Kidney (tissue), 14 donors: ENCODE data around the gene ARL11. TPM values are rescaled to one million over a fixed set of nuclear protein-coding genes. Genes with fewer than 3 reads are reported as not detected.

ENCODE experiments used
- DNase-seq, 5 donors: peaks; one replicate each; pipeline ENCODE4 v3.0.0-alpha.2; 2013 to 2020
- FAIRE-seq: peaks from 2 replicates; lab custom pipeline; 2012; peaks lifted over from hg19 to GRCh38; lab: Jason Lieb, UNC
- H3K27ac ChIP-seq, 2 donors: one replicate each; pipeline ENCODE4 v1.7.0; 2013; ENCODE audit warnings: low read depth in 2 of 2, low read length in 2 of 2, inconsistent platforms in 1 of 2
- H3K27me3 ChIP-seq: one replicate; pipeline ENCODE4 v1.7.1; 2013; ENCODE audit warnings: low read length, inconsistent platforms; ENCODE audit not compliant: control insufficient read depth, insufficient read depth
- H3K36me3 ChIP-seq, 3 donors: one replicate each; pipeline versions ENCODE4 v1.7.0 to v1.7.1; 2013; ENCODE audit warnings: low read length in 3 of 3, control low read depth in 1 of 3, inconsistent platforms in 1 of 3; ENCODE audit not compliant: insufficient read depth in 3 of 3, control insufficient read depth in 2 of 3
- H3K4me1 ChIP-seq, 3 donors: one replicate each; pipeline versions ENCODE4 v1.7.0 to v1.7.1; 2013; ENCODE audit warnings: low read length in 3 of 3, inconsistent platforms in 1 of 3, low read depth in 1 of 3; ENCODE audit not compliant: control insufficient read depth in 2 of 3, insufficient read depth in 2 of 3
- H3K4me3 ChIP-seq, 3 donors: one replicate each; pipeline versions ENCODE4 v1.7.0 to v1.8.1; 2013; ENCODE audit warnings: low read length in 3 of 3, control low read depth in 1 of 3, inconsistent platforms in 1 of 3
- H3K9ac ChIP-seq, 3 donors: one replicate each; pipeline versions ENCODE4 v1.7.0 to v1.7.1; 2013; ENCODE audit warnings: low read length in 3 of 3, control low read depth in 1 of 3, inconsistent platforms in 1 of 3
- H3K9me3 ChIP-seq, 3 donors: one replicate each; pipeline versions ENCODE4 v1.7.0 to v1.7.1; 2013; ENCODE audit warnings: low read length in 3 of 3, control low read depth in 1 of 3, inconsistent platforms in 1 of 3; ENCODE audit not compliant: control insufficient read depth in 2 of 3, insufficient read depth in 1 of 3
- intact Hi-C: fragments of 100-400 bp; cut with DNase I; formaldehyde crosslinking; loops from one replicate; pipeline ENCODE4 v1.11.1; 2022
- polyA plus RNA-seq: library from polyadenylated mRNA; stranded (reverse); fragments of 350-450 nt; fragmentation: Illumina TruSeq; extraction: RNeasy Lipid Tissue Mini Kit (QIAGEN cat#74804); gene quantifications from one replicate; pipeline ENCODE4 v1.2.3, GENCODE V29; 2014; ENCODE audit warnings: low read depth, low replicate concordance; ENCODE audit not compliant: insufficient read depth
- total RNA-seq: library from RNA; stranded (reverse); fragmentation: NEBNext Ultra II Directional; extraction: Animal tissue kit (Norgen Biotek cat#: 25700); gene quantifications from one replicate; pipeline ENCODE4 v1.2.1, GENCODE V29; 2021
- TF ChIP-seq, protein P1 (sequence below): IDR thresholded peaks from 3 replicates; pipeline ENCODE4 v1.5.1; 2012; ENCODE audit warnings: mild to moderate bottlenecking, moderate library complexity, borderline replicate concordance; ENCODE audit not compliant: insufficient read depth; ENCODE audit errors: extremely low read depth
- donor health status: control.
- donor health status: control.
- donor health status: control.
- donor health status: control.
- donor health status: control.
- donor health status: DM: yes; HTN: yes; CAD: no.
- donor health status: Normal renal cell carcinoma (clear cell type).

ARL11 gene
- total and polyA plus RNA-seq, 2 donors from 2014 or later, result 0.19 to 1.6 TPM

GRCh38 chr13:49681842-49682435 is 53.6 kb downstream of the ARL11 start:
- no peak for FAIRE-seq
- intact Hi-C loops, result no loop called here
- H3K36me3 ChIP-seq, result no peaks in the 10 kb centered on the region

More at GRCh38 chr13:49681842-49682435, 53.6 kb downstream of the ARL11 start:
- Histone ChIP-seq H3K4me3 (no peak overlapping the region), H3K27ac (no peak overlapping the region), H3K4me1 (no peaks in the 10 kb centered on the region), H3K9me3 (no peaks in the 10 kb centered on the region), H3K27me3 (no peaks in the 10 kb centered on the region), H3K9ac (no peak overlapping the region)
- TF ChIP-seq, protein P1, sequence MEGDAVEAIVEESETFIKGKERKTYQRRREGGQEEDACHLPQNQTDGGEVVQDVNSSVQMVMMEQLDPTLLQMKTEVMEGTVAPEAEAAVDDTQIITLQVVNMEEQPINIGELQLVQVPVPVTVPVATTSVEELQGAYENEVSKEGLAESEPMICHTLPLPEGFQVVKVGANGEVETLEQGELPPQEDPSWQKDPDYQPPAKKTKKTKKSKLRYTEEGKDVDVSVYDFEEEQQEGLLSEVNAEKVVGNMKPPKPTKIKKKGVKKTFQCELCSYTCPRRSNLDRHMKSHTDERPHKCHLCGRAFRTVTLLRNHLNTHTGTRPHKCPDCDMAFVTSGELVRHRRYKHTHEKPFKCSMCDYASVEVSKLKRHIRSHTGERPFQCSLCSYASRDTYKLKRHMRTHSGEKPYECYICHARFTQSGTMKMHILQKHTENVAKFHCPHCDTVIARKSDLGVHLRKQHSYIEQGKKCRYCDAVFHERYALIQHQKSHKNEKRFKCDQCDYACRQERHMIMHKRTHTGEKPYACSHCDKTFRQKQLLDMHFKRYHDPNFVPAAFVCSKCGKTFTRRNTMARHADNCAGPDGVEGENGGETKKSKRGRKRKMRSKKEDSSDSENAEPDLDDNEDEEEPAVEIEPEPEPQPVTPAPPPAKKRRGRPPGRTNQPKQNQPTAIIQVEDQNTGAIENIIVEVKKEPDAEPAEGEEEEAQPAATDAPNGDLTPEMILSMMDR, result no peak
- peak in 2 of 5 donors; percentile 24 to 41 for DNase-seq

Other genes with a start within 250 kb of the ARL11 start
- gene CAB39L, start 184.4 kb upstream of the ARL11 start, total RNA-seq, result 16.0 TPM
- gene CAB39L, start 184.4 kb upstream of the ARL11 start, polyA plus RNA-seq, result 11.0 TPM
- gene SETDB2, start 184.2 kb upstream of the ARL11 start, total RNA-seq, result 15.1 TPM
- 5.7 TPM for gene SETDB2, start 184.2 kb upstream of the ARL11 start, polyA plus RNA-seq
- gene PHF11, start 132.6 kb upstream of the ARL11 start, total RNA-seq, result 57.0 TPM
- gene PHF11, start 132.6 kb upstream of the ARL11 start, polyA plus RNA-seq, result 50.3 TPM
- 18.9 TPM for gene RCBTB1, start 42.9 kb upstream of the ARL11 start, total RNA-seq
- gene RCBTB1, start 42.9 kb upstream of the ARL11 start, polyA plus RNA-seq, result 14.8 TPM
- 31.4 TPM for gene EBPL, start 63.0 kb downstream of the ARL11 start, total RNA-seq
- 36.8 TPM for gene EBPL, start 63.0 kb downstream of the ARL11 start, polyA plus RNA-seq
- gene KPNA3, start 164.2 kb downstream of the ARL11 start, total RNA-seq, result 22.3 TPM
- 9.4 TPM for gene KPNA3, start 164.2 kb downstream of the ARL11 start, polyA plus RNA-seq